Esophagus (tissue), 2 donors: ENCODE results near the gene SAMD4A. TPM values are rescaled to one million over a fixed set of nuclear protein-coding genes. Genes with fewer than 3 reads are reported as not detected.

Source experiments
- H3K27ac ChIP-seq, 2 donors: one replicate each; pipeline ENCODE4 v1.5.1; 2013; ENCODE audit warnings: low read depth in 2 of 2, mild to moderate bottlenecking in 2 of 2, inconsistent platforms in 1 of 2, low read length in 1 of 2, moderate library complexity in 1 of 2
- H3K27me3 ChIP-seq, 2 donors: one replicate each; pipeline ENCODE4 v1.6.1; 2013; ENCODE audit warnings: low read length in 2 of 2, control low read depth in 1 of 2, mild to moderate bottlenecking in 1 of 2; ENCODE audit not compliant: insufficient read depth in 2 of 2, control insufficient read depth in 1 of 2
- H3K36me3 ChIP-seq, 2 donors: one replicate each; pipeline ENCODE4 v1.6.1; 2013; ENCODE audit warnings: low read length in 1 of 2; ENCODE audit not compliant: control insufficient read depth in 2 of 2, insufficient read depth in 2 of 2
- H3K4me1 ChIP-seq, 2 donors: one replicate each; pipeline ENCODE4 v1.6.1; 2013; ENCODE audit warnings: low read length in 1 of 2; ENCODE audit not compliant: control insufficient read depth in 2 of 2, insufficient read depth in 2 of 2
- H3K4me3 ChIP-seq, 2 donors: one replicate each; pipeline ENCODE4 v1.5.1; 2013; ENCODE audit warnings: low read length in 2 of 2, mild to moderate bottlenecking in 2 of 2, low read depth in 1 of 2, moderate library complexity in 1 of 2
- H3K9me3 ChIP-seq, 2 donors: one replicate each; pipeline ENCODE4 v1.6.1; 2013; ENCODE audit warnings: mild to moderate bottlenecking in 2 of 2, low read depth in 1 of 2, low read length in 1 of 2, moderate library complexity in 1 of 2; ENCODE audit not compliant: control insufficient read depth in 2 of 2, insufficient read depth in 1 of 2
- whole genome bisulfite sequencing, 2 donors: extraction: QIAGEN DNeasy Blood & Tissue Kit; methylation state at CpG; one replicate each; pipeline ENCODE4 v1.1.7; 2013; 5-methylcytosine and 5-hydroxymethylcytosine counted together
- polyA plus RNA-seq, 2 donors: library from polyadenylated mRNA; stranded (reverse); fragments of 200-250 nt; gene quantifications; one replicate each; pipeline ENCODE4 v1.2.3, GENCODE V29; 2013
- donor health status: healthy with polysubstance abuse.
- donor health status: Bipolar disorder and iron deficiency.

SAMD4A gene
- polyA plus RNA-seq, 2 donors = 1.1 to 1.7 TPM

GRCh38 chr14:54782751-54783659 is 216.1 kb downstream of the SAMD4A start:
- Histone ChIP-seq H3K4me3 (no peak overlapping the region), H3K27me3 (no peaks in the 10 kb centered on the region), H3K27ac (no peak overlapping the region), H3K36me3 (peaks cover 0 to 2% of the 10 kb centered on the region in 2 donors), H3K4me1 (peaks cover 0 to 6% of the 10 kb centered on the region in 2 donors), H3K9me3 (no peaks in the 10 kb centered on the region)
- WGBS, 2 donors = 81 to 83% methylated on average over 14 of the region's 14 CpGs

- Histone ChIP-seq H3K9me3 (no peaks in the 10 kb centered on the region), H3K4me3 (no peak overlapping the region), H3K27ac (no peak overlapping the region), H3K36me3 (peaks cover 0 to 2% of the 10 kb centered on the region in 2 donors), H3K27me3 (no peaks in the 10 kb centered on the region), H3K4me1 (peaks cover 0 to 6% of the 10 kb centered on the region in 2 donors)
- 95 to 97% methylated on average over 5 of the region's 5 CpGs for WGBS, 2 donors
Measured at GRCh38 chr14:54783660-54784015, 216.7 kb downstream of the SAMD4A start.

GRCh38 chr14:54784060-54784459 is 217.1 kb downstream of the SAMD4A start:
- Histone ChIP-seq H3K27me3 (no peaks in the 10 kb centered on the region), H3K4me3 (no peak overlapping the region), H3K9me3 (no peaks in the 10 kb centered on the region), H3K36me3 (peaks cover 0 to 2% of the 10 kb centered on the region in 2 donors), H3K4me1 (peaks cover 0 to 3% of the 10 kb centered on the region in 2 donors), H3K27ac (no peak overlapping the region)
- 84 to 93% methylated on average over 6 of the region's 6 CpGs for WGBS, 2 donors

GRCh38 chr14:54784657-54785056 is 217.7 kb downstream of the SAMD4A start:
- 83 to 92% methylated on average over 4 of the region's 4 CpGs for WGBS, 2 donors
- H3K36me3 ChIP-seq = peaks cover 0 to 2% of the 10 kb centered on the region in 2 donors
- no peaks in the 10 kb centered on the region for H3K27me3 ChIP-seq
- H3K4me3 ChIP-seq = no peak overlapping the region
- no peak overlapping the region for H3K27ac ChIP-seq
- H3K4me1 ChIP-seq = peaks cover 0 to 3% of the 10 kb centered on the region in 2 donors
- no peaks in the 10 kb centered on the region for H3K9me3 ChIP-seq

- no peak overlapping the region for H3K27ac ChIP-seq
- H3K4me1 ChIP-seq = peaks cover 0 to 3% of the 10 kb centered on the region in 2 donors
- no peaks in the 10 kb centered on the region for H3K9me3 ChIP-seq
- 85 to 87% methylated on average over 8 of the region's 8 CpGs for WGBS, 2 donors
- no peak overlapping the region for H3K4me3 ChIP-seq
- H3K36me3 ChIP-seq = peaks cover 0 to 2% of the 10 kb centered on the region in 2 donors
- H3K27me3 ChIP-seq = no peaks in the 10 kb centered on the region
Measured at GRCh38 chr14:54785136-54785777, 218.3 kb downstream of the SAMD4A start.

GRCh38 chr14:54785778-54786770 is 219.1 kb downstream of the SAMD4A start:
- WGBS, 2 donors = 91 to 94% methylated on average over 5 of the region's 5 CpGs
- peaks cover 0 to 3% of the 10 kb centered on the region in 2 donors for H3K4me1 ChIP-seq
- H3K27ac ChIP-seq = no peak overlapping the region
- H3K4me3 ChIP-seq = no peak overlapping the region
- H3K27me3 ChIP-seq = no peaks in the 10 kb centered on the region
- H3K36me3 ChIP-seq = no peaks in the 10 kb centered on the region
- no peaks in the 10 kb centered on the region for H3K9me3 ChIP-seq

- Histone ChIP-seq H3K27ac (no peak overlapping the region), H3K27me3 (no peaks in the 10 kb centered on the region), H3K9me3 (no peaks in the 10 kb centered on the region), H3K4me3 (no peak overlapping the region), H3K36me3 (no peaks in the 10 kb centered on the region), H3K4me1 (peaks cover 0 to 3% of the 10 kb centered on the region in 2 donors)
- 72% methylated on average over 3 of the region's 3 CpGs for WGBS, 2 donors
Measured at GRCh38 chr14:54786838-54787237, 219.9 kb downstream of the SAMD4A start.

- H3K27me3 ChIP-seq = no peaks in the 10 kb centered on the region
- 80 to 82% methylated on average over 1 of the region's 1 CpG for WGBS, 2 donors
- H3K27ac ChIP-seq = no peak overlapping the region
- H3K4me1 ChIP-seq = peaks cover 0 to 3% of the 10 kb centered on the region in 2 donors
- no peaks in the 10 kb centered on the region for H3K9me3 ChIP-seq
- H3K36me3 ChIP-seq = no peaks in the 10 kb centered on the region
- H3K4me3 ChIP-seq = no peak overlapping the region
Measured at GRCh38 chr14:54787261-54787660, 220.3 kb downstream of the SAMD4A start.

- Histone ChIP-seq H3K36me3 (no peaks in the 10 kb centered on the region), H3K9me3 (no peaks in the 10 kb centered on the region), H3K4me3 (no peak overlapping the region), H3K27me3 (no peaks in the 10 kb centered on the region), H3K4me1 (no peaks in the 10 kb centered on the region), H3K27ac (no peak overlapping the region)
- WGBS, 2 donors = 89% methylated on average over 17 of the region's 17 CpGs
Measured at GRCh38 chr14:54788701-54789100, 221.8 kb downstream of the SAMD4A start.
